GM06990 (cell line): ENCODE results near the gene EYA3.

Source experiments
- DNase-seq: peaks from one replicate; pipeline ENCODE4 v3.0.0-alpha.2; 2011; ENCODE audit not compliant: insufficient read length; ENCODE audit errors: extremely low read depth
- H3K27me3 ChIP-seq: replicated peaks from 2 replicates; pipeline ENCODE4 v1.6.0; 2011; ENCODE audit warnings: low read length; ENCODE audit not compliant: control insufficient read depth, insufficient read depth
- H3K36me3 ChIP-seq: 2 replicates; pipeline ENCODE4 v1.5.1; 2011; ENCODE audit warnings: low read length; ENCODE audit not compliant: control insufficient read depth, insufficient read depth
- H3K4me3 ChIP-seq: replicated peaks from 2 replicates; pipeline ENCODE4 v1.5.1; 2011; ENCODE audit warnings: low read depth, mild to moderate bottlenecking, control low read depth, low read length
- TF ChIP-seq, protein P1 (sequence below): IDR thresholded peaks from 2 replicates; pipeline ENCODE4 v1.5.1; 2011; ENCODE audit warnings: low read length, control low read depth, mild to moderate bottlenecking, inconsistent platforms; ENCODE audit not compliant: insufficient read depth, poor library complexity, severe bottlenecking

The EYA3 gene

GRCh38 chr1:28126212-28126611 is 37.8 kb upstream of the EYA3 start:
- TF ChIP-seq, protein P1, sequence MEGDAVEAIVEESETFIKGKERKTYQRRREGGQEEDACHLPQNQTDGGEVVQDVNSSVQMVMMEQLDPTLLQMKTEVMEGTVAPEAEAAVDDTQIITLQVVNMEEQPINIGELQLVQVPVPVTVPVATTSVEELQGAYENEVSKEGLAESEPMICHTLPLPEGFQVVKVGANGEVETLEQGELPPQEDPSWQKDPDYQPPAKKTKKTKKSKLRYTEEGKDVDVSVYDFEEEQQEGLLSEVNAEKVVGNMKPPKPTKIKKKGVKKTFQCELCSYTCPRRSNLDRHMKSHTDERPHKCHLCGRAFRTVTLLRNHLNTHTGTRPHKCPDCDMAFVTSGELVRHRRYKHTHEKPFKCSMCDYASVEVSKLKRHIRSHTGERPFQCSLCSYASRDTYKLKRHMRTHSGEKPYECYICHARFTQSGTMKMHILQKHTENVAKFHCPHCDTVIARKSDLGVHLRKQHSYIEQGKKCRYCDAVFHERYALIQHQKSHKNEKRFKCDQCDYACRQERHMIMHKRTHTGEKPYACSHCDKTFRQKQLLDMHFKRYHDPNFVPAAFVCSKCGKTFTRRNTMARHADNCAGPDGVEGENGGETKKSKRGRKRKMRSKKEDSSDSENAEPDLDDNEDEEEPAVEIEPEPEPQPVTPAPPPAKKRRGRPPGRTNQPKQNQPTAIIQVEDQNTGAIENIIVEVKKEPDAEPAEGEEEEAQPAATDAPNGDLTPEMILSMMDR: no peak
- H3K4me3 ChIP-seq: no peak overlapping the region
- H3K36me3 ChIP-seq: no peaks in the 10 kb centered on the region
- no peaks in the 10 kb centered on the region for H3K27me3 ChIP-seq
- DNase-seq: no peak

DNA sequence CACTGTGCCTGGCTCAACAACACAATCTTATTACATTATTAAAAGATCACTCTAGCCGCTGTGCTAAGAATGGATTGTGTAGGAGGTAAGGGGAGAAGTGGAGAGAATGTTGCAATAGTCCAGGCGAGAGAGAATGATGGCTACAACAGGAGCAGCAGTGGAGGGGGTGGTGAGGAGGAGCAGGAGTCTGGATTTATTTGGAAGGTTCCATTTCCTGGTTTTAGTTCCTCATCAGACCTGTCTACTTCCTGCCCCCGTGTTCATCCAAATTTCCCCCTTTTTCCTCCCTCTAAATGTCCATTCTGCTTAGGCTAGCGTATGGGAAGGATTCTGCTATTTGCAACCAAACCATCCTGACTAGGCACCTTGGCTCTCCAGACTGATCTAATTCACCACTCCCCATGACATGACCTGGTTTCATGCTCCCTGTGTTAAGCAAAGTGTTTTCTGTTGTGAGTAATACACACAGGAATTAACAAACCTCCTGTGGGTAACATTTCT is 35.1 kb upstream of the EYA3 start:
- Histone ChIP-seq H3K27me3 (no peaks in the 10 kb centered on the region), H3K4me3 (no peak overlapping the region), H3K36me3 (no peaks in the 10 kb centered on the region)
- DNase-seq: no peak
- TF ChIP-seq, protein P1: no peak

DNA sequence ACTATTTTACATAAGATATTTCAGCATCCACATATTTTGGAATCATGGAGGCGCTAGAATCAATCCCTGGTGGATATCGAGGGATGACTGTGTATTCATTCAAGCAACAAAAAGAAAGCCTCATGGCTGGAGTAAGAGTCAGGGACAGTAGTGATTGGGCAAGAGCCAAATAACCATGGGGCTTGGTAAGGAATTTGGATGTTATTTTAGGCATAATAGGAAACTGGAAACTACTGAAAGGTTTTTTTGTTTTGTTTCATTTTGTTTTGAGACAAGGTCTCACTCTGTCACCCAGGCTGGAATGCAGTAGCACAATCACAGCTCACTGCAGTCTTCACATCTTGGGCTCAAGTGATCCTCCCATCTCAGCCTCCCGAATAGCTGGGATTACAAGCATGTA is 33.8 kb upstream of the EYA3 start:
- TF ChIP-seq, protein P1: no peak
- no peak overlapping the region for H3K4me3 ChIP-seq
- no peak for DNase-seq
- no peaks in the 10 kb centered on the region for H3K27me3 ChIP-seq
- H3K36me3 ChIP-seq: no peaks in the 10 kb centered on the region

GRCh38 chr1:28119556-28119955 is 31.1 kb upstream of the EYA3 start:
- TF ChIP-seq, protein P1: no peak
- no peak for DNase-seq
- no peaks in the 10 kb centered on the region for H3K27me3 ChIP-seq
- no peak overlapping the region for H3K4me3 ChIP-seq
- H3K36me3 ChIP-seq: no peaks in the 10 kb centered on the region

GRCh38 chr1:28118640-28119307 is 30.4 kb upstream of the EYA3 start:
- TF ChIP-seq, protein P1: no peak

More at GRCh38 chr1:28118640-28119307, 30.4 kb upstream of the EYA3 start:
- Histone ChIP-seq H3K4me3 (no peak overlapping the region), H3K36me3 (no peaks in the 10 kb centered on the region), H3K27me3 (no peaks in the 10 kb centered on the region)
- DNase-seq: no peak
